Activated naive CD4-positive, alpha-beta T cell (primary cell): ENCODE results near the gene KLHL26.

ENCODE experiments used
- DNase-seq, 4 experiments: peaks; one replicate each; lab custom pipeline; 2025; lab: John Stamatoyannopoulos, UW

The KLHL26 gene

DNA sequence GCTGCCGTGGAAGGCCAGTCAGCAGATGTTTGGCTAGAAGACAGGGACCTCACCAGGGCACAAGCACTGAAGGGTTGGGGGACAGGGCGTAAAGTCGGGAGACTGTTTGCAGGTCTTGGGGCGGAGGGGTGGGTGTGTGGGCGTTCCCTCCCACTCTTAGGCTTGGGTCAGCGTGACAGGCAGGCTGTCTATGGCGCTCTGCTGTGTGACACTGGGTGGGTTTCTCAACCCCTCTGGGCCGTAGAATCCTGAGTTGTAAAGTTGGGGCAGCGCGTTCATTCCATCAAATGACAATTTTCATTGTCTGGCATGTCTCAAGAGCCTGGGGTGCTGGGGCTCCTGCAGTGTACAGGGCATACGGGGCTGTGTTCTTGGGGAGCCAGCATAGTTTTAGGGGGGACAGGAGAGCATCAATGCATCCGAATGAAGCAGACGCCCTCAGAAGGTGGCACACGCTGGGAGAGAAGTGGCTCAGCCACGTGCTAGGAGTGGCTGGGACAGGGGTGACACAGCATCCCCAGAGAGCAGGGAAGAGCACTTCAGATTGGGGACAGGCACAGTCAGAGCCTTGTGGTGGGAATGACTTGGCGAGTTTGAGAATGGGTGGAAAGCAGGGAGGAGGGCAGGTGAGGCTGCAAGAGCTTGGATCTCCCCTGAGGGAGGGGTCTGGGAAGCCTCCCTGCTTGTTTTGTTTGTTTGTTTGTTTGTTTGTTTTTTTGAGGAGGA lies 51.1 kb downstream of the KLHL26 start:
- DNase-seq, result no peak

DNA sequence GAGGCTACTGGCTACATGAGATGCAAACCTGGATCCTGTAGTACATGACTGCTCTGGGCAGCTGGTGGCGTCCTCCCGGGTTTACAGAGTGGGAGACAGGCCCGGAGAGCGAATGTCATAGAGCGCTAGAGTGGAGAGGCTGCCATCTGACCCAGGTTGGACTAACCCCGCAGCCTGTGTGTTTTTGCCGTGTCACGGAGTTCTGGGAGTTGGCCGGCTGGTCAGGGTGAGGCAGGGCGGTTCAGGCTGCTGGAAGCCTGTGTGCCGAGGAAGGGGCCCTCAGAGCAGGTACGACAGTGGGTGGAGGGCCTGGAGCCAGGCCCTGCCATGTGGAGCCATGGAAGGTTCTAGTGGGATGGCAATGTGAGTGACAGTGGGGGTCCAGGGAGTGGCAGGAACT lies 59.2 kb downstream of the KLHL26 start:
- DNase-seq, result no peak

DNA sequence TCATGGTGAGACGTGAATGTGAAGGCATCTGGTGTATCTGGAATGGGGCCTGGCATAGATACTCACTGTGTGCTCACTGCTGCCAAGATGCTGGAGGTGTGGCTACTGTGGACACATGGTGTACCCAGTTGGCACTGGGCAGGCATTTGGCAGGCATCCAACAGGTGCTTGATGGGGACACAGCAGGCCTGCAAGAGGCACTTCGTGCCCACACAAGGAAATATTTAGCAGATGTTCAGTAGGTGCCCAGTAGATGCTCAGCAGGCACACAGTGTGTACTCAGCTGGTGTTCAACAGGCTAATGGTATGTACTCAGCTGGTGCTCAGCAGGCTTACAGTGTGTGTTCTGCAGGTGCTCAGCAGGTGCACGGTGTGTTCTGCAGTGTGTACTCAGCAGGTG lies 60.9 kb downstream of the KLHL26 start:
- no peak for DNase-seq

GRCh38 chr19:18698321-18699167 lies 61.7 kb downstream of the KLHL26 start:
- DNase-seq, result no peak

DNA sequence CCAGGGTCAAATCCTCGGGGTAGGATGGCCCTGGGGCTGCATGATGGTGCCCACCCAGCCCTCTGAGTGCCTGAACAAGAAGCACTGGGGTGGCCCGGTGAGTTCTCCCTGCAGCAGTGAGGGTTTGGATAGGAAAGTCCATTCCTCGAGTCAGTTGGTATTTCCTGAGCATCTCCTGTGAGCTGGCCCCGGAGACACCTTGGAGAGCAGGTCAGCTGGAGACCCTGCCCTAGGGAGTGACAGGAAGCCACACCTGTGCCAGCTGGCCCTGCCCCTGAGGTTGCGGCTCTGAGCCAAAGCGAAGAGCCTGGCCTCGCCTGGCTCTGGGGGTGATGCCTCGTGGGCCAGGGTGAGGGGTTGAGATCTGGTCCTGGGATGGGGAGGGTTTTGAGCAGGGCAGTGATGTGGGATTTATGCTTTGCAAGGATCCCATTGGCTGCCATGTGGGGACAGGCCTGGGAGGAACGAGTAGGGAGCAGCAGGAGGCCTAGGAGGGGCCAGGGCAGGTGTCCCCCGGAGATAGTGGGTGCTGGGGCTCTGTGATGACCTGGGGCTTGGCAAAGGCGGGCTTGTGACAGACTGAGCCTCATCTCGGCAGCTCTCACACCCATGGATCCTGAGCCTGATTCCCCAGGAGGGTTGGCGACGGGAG lies 62.7 kb downstream of the KLHL26 start:
- DNase-seq, result no peak

GRCh38 chr19:18700501-18701249 lies 63.8 kb downstream of the KLHL26 start:
- peak; percentile 12 to 65 (median 50) for DNase-seq

DNA sequence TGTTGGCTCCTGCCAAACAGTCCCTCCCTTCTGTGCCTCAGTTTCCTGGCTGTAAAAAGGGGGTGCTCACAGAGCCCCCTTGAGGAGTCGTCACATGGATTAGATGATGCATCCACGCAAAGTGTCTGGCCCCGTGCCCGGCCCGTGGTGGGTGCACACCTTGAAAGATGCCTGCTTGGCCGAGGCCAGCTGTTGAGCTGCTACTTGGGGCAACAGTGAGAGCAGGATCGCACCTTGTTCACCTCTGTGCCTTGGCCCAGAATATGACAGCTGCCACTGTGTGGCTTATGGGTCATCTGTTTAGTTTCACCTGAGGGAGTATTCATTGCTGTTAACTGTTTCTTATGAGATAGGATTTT lies 64.4 kb downstream of the KLHL26 start:
- no peak for DNase-seq

GRCh38 chr19:18704054-18704453 lies 67.2 kb downstream of the KLHL26 start:
- DNase-seq, result no peak

DNA sequence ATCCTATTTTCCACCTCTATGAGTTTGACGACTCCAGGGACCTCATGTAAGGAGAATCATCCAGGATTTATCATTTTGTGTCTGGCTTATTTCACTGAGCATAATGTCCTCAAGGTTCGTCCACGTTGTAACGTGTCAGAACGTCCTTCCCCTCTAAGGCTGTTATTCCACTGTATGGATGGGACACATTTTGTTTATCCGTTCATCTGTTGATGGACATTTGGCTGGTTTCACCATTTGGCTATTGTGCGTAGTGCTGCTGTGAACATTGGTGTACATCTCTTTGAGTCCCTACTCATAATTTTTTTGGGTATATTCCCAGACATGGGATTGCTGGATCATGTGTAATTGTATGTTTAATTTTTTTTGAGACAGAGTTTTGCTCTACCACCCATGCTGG lies 68.1 kb downstream of the KLHL26 start:
- no peak for DNase-seq

DNA sequence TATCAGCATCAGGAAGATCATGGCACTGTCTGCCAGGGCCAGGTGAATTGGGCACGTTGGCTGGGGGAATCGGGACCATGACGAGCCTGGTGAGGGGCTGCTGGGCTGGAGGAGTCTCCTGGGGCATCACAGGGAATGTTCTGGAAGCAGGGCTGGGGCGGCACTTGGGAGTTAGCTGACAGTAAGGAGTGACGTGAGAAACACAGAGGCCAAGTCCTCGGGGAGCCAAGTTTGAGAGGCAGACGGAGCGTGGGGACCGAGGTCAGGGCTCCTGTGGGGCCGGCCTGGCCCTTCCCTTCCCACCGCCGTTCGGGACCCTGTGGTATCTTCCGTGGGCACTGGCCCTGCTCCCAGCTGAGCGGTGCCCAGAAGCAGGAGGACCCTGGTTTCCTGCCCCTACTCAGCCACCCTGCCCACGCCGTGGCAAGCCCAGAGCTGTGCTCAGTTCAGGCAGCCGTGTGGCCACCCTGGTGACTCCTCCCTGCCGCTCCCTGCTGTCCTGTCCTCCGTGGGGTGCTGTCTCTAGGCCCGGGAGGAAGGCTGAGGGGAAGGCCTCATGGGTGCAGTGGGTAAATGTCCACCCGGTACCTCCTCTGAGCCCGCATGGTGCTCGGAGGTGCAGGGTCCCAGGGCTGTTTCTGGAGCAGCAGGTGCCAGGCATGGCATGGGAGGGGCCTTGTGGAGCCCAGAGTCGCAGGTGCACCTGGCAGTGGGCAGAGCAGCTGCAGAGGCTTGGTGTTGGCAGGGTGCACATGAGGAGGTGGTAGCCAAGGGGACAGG lies 71.8 kb downstream of the KLHL26 start:
- no peak for DNase-seq

GRCh38 chr19:18709546-18709945 lies 72.7 kb downstream of the KLHL26 start:
- no peak for DNase-seq

- no peak for DNase-seq
Measured at GRCh38 chr19:18710186-18710585, 73.4 kb downstream of the KLHL26 start.

GRCh38 chr19:18710996-18711751 lies 74.3 kb downstream of the KLHL26 start:
- no peak for DNase-seq

GRCh38 chr19:18711893-18712292 lies 75.1 kb downstream of the KLHL26 start:
- no peak for DNase-seq

DNA sequence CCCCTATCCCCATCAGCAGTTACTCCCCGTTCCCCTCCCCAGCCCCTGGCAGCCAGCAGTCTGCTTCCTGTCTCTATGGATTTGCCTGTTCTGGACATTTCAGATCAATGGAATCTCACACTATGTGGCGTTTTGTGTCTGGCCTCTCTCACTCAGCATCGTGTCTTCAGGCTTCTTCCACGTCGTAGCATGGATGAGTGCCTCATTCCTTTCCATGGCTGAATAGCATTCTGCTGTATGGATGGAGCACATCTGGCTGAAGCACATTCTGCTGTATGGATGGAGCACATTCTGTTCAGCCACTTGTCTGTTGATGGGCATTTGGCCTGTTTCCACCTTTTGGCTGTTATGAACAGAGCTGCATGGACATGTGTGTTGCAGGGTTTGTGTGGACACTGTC lies 76.2 kb downstream of the KLHL26 start:
- DNase-seq, result no peak

DNA sequence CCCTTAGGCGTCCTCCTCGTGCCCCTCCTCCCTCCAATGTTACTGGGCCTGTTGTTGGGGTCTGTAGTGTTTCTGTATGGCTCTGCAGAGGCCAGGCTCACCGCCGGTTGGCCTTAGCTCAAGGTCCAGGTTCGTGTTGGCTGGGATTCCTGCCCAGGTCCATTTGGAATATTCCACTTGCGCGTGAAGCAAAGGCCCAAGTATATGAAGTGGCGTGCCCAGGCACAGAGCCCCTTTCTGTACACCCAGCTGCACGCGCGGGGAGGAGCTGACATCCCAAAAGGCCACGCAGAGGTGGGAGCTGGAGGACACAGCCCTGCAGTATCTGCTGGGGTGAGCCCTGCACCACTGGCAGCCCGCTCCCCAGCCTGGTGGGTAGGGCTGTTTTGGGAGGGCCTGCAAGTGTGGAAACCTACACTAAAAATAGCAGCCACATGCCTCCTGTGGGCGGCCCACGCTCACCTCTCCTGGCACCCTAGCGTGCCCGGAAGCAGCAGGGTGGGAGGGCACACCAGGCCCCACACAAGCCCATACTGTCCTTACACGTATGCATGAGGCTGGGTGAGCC lies 76.8 kb downstream of the KLHL26 start:
- no peak for DNase-seq

DNA sequence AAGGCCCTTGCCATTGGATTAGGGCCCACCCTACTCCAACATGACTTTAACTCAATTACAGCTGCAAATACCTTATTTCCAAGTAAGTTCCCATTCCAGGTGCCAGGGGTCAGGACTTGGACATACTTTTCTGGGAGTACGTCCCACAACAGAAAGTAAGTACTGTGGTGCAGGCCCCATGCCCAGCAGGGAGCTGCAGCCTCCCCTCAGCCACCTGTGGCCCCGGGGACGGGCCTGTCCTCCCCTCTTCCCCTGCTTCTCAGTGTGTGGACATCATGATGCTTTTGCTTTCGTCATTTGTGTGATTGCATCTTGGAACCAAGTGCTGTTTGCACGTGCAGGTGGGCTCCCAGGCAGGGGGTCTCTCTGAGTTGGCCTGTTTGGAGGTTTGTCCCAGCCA lies 78.6 kb downstream of the KLHL26 start:
- DNase-seq, result no peak

DNA sequence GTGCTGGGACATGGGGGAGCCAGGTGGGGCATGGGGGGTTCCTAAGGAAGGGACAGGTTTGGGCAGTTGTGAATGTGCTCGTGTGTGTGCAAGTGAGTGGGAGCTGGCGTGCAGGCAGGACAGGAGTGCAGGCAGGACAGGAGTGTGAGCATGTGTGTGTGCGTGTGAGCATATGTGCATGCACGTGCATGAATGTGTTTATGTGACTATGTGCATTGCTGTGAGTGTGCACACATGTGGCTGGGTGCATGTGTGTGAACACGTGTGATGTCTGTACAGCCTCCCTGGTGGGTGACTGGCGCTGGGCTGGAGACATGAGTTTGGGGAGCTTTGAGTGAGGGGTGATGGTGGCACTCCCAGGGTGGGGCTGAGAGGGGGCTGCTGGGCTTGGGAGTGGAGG lies 80.0 kb downstream of the KLHL26 start:
- DNase-seq, result no peak

- DNase-seq, result no peak
Measured at GRCh38 chr19:18717601-18718000, 80.8 kb downstream of the KLHL26 start.

- no peak for DNase-seq
Measured at GRCh38 chr19:18718015-18718526, 81.2 kb downstream of the KLHL26 start.
